Calu3 (cell line): Measurements from ENCODE around the gene NDUFB10. TPM values are rescaled to one million over a fixed set of nuclear protein-coding genes. Genes with fewer than 3 reads are reported as not detected.
A peak's percentile ranks its signal among the peaks of the same experiment; 100 is the strongest.

Experiments used
- BruUV-seq: library from RNA; stranded (reverse); fragments of 400-500 nt; replicated peaks from 2 replicates; lab custom pipeline; 2021; lab: Mats Ljungman, UMichigan
- CTCF ChIA-PET: fragments of 300-600 bp; sonication (Branson Sonifier 250); formaldehyde crosslinking; loops from one replicate; lab custom pipeline; 2022; ENCODE audit warnings: antibody characterized with exemption; lab: Charles Lee
- DNase-seq: peaks from one replicate; pipeline ENCODE4 v3.0.0; 2022
- H3K27ac Mint-ChIP-seq: one replicate; pipeline ENCODE4 v1.8.0; 2022; ENCODE audit warnings: mixed read lengths; ENCODE audit not compliant: unreplicated experiment
- H3K27me3 Mint-ChIP-seq: one replicate; pipeline ENCODE4 v1.8.0; 2022; ENCODE audit warnings: mixed read lengths; ENCODE audit not compliant: unreplicated experiment
- H3K36me3 Mint-ChIP-seq: one replicate; pipeline ENCODE4 v1.8.0; 2022; ENCODE audit warnings: mild to moderate bottlenecking, moderate library complexity, mixed read lengths; ENCODE audit not compliant: insufficient read depth, unreplicated experiment
- H3K4me1 Mint-ChIP-seq: one replicate; pipeline ENCODE4 v1.8.0; 2022; ENCODE audit warnings: mild to moderate bottlenecking, low read depth, mixed read lengths; ENCODE audit not compliant: unreplicated experiment
- H3K4me3 Mint-ChIP-seq: one replicate; pipeline ENCODE4 v1.8.0; 2022; ENCODE audit warnings: mild to moderate bottlenecking, low read depth, moderate library complexity, mixed read lengths; ENCODE audit not compliant: unreplicated experiment
- H3K9me3 Mint-ChIP-seq: one replicate; pipeline ENCODE4 v1.8.0; 2022; ENCODE audit warnings: low read depth, mixed read lengths; ENCODE audit not compliant: unreplicated experiment
- CTCF ChIP-seq: fragments of 200-600 bp; IDR thresholded peaks from one replicate; pipeline ENCODE4 v1.8.0; 2022; ENCODE audit warnings: antibody characterized with exemption; ENCODE audit not compliant: unreplicated experiment
- intact Hi-C: fragments of 100-400 bp; cut with micrococcal nuclease; formaldehyde crosslinking; loops from one replicate; pipeline ENCODE4 v1.10.0; 2022; ENCODE audit not compliant: unreplicated experiment
- total RNA-seq: library from RNA; stranded (reverse); gene quantifications from 2 replicates; pipeline ENCODE4 v1.2.3, GENCODE V29; 2022

The NDUFB10 gene
- total RNA-seq, 1 experiment from 2014 or later = 148 TPM

GRCh38 chr16:1916640-1916990 is 42.7 kb upstream of the NDUFB10 start:
- no peak for TF ChIP-seq CTCF
- intact Hi-C loops = no loop called here
- peaks cover 72% of the 10 kb centered on the region for H3K27me3 Mint-ChIP-seq

GRCh38 chr16:1917056-1917664 is 42.2 kb upstream of the NDUFB10 start:
- intact Hi-C loops = no loop called here
- no peak overlapping the region for H3K27ac Mint-ChIP-seq
- TF ChIP-seq CTCF = no peak
- no peak for DNase-seq
- peaks cover 29% of the 10 kb centered on the region for H3K4me1 Mint-ChIP-seq
- CTCF ChIA-PET = no interaction called here
- H3K36me3 Mint-ChIP-seq = peaks cover 6% of the 10 kb centered on the region
- no TSS peak for BruUV-seq
- H3K27me3 Mint-ChIP-seq = peaks cover 77% of the 10 kb centered on the region
- H3K9me3 Mint-ChIP-seq = no peaks in the 10 kb centered on the region
- H3K4me3 Mint-ChIP-seq = peak overlapping the region; percentile 21

More at GRCh38 chr16:1916640-1916990, 42.7 kb upstream of the NDUFB10 start:
- H3K4me1 Mint-ChIP-seq = peaks cover 29% of the 10 kb centered on the region
- peaks cover 6% of the 10 kb centered on the region for H3K36me3 Mint-ChIP-seq
- H3K27ac Mint-ChIP-seq = no peak overlapping the region
- no TSS peak for BruUV-seq
- CTCF ChIA-PET = no interaction called here
- H3K9me3 Mint-ChIP-seq = no peaks in the 10 kb centered on the region
- no peak overlapping the region for H3K4me3 Mint-ChIP-seq
- DNase-seq = no peak

- H3K4me3 Mint-ChIP-seq = peak overlapping the region; percentile 21
- H3K27ac Mint-ChIP-seq = no peak overlapping the region
- H3K4me1 Mint-ChIP-seq = peaks cover 25% of the 10 kb centered on the region
- intact Hi-C loops = no loop called here
- H3K27me3 Mint-ChIP-seq = peaks cover 84% of the 10 kb centered on the region
- peaks cover 6% of the 10 kb centered on the region for H3K36me3 Mint-ChIP-seq
- CTCF ChIA-PET = interaction anchor here (0.6 kb wide), 1 partner anchor 1105 kb away, joined by 3 read pairs; no protein-coding TSS in a partner anchor
- BruUV-seq = no TSS peak
- DNase-seq = no peak
- no peaks in the 10 kb centered on the region for H3K9me3 Mint-ChIP-seq
- TF ChIP-seq CTCF = no peak
These were observed 41.5 kb upstream of the NDUFB10 start for GRCh38 chr16:1917665-1918350.

GRCh38 chr16:1918351-1919326 is 40.7 kb upstream of the NDUFB10 start, which contains the start of gene HS3ST6:
TSS of gene HS3ST6 (minus strand) at chr16:1918415. CDS start at chr16:1918323, 92 bp downstream.
- no TSS peak for BruUV-seq
- CTCF ChIA-PET = interaction anchor here (0.6 kb wide), 2 partner anchors 45 to 1104 kb away, joined by 3 to 4 read pairs; no protein-coding TSS in a partner anchor
- TF ChIP-seq CTCF = no peak
- H3K27me3 Mint-ChIP-seq = peaks cover 92% of the 10 kb centered on the region
- peak within 1 kb of the TSS; percentile 21 for H3K4me3 Mint-ChIP-seq
- peaks cover 10% of the 10 kb centered on the region for H3K36me3 Mint-ChIP-seq
- no peaks in the 10 kb centered on the region for H3K9me3 Mint-ChIP-seq
- no peak within 1 kb of the TSS for H3K27ac Mint-ChIP-seq
- intact Hi-C loops = no loop called here
- DNase-seq = no peak
- peaks cover 24% of the 10 kb centered on the region for H3K4me1 Mint-ChIP-seq
